Keratinocyte (primary cell): ENCODE results near the gene B3GNT3.

Experiments used
- CTCF ChIP-seq, 3 experiments: IDR thresholded peaks in 1 of 3; conservative IDR thresholded peaks in 1 of 3; optimal IDR thresholded peaks in 1 of 3; 2 replicates in 2 of 3; 3 replicates in 1 of 3; pipeline versions ENCODE3 to v1.5.1; 2011; ENCODE audit warnings: low read length in 3 of 3, mild to moderate bottlenecking in 3 of 3, moderate library complexity in 2 of 3, control low read depth in 1 of 3, inconsistent platforms in 1 of 3; ENCODE audit not compliant: insufficient read depth in 2 of 3; ENCODE audit errors: extremely low read depth in 1 of 3
- EZH2 ChIP-seq: IDR thresholded peaks from one replicate; pipeline ENCODE4 v1.6.1; 2012; ENCODE audit warnings: inconsistent platforms, mild to moderate bottlenecking, low read length, moderate library complexity

- TF ChIP-seq CTCF (optimal IDR thresholded peaks at IDR 0.05 in 1 of 3, IDR thresholded peaks at IDR 0.05 in 1 of 3, conservative IDR thresholded peaks at IDR 0.05 in 1 of 3; ENCODE audit: extremely low read depth in 1 of 3, insufficient read depth in 2 of 3, low read length in 3 of 3) (no peak), EZH2 (no peak)
These were observed 45.1 kb downstream of the B3GNT3 start for GRCh38 chr19:17840019-17840418.
